Endothelial cell of hepatic sinusoid (primary cell): ENCODE measurements around the gene CA11.
"Not testable (repeated sequence)": the region's sequence is repeated elsewhere in the genome, so short reads cannot be mapped to it uniquely, and the experiment has no call there.

ENCODE experiments used
- in situ Hi-C: cut with HindIII; loops from 2 replicates; pipeline ENCODE4 v1.10.0; 2017; ENCODE audit warnings: low sequenced_read_pairs

The CA11 gene

GRCh38 chr19:48670699-48671445 is 24.9 kb upstream of the CA11 start:
- in situ Hi-C loops = loop anchor here (10.0 kb wide), 1 partner anchor 124 kb away; no protein-coding TSS in a partner anchor

- in situ Hi-C loops = loop anchor here (10.0 kb wide), 1 partner anchor 125 kb away; no protein-coding TSS in a partner anchor
These were observed 24.1 kb upstream of the CA11 start for GRCh38 chr19:48669903-48670668.

- in situ Hi-C loops = no loop called here
These were observed 22.8 kb upstream of the CA11 start for GRCh38 chr19:48668761-48669160.

GRCh38 chr19:48668332-48668731 is 22.3 kb upstream of the CA11 start:
- in situ Hi-C loops = no loop called here

- in situ Hi-C loops = no loop called here
These were observed 19.8 kb upstream of the CA11 start for GRCh38 chr19:48665786-48666185.

- in situ Hi-C loops = no loop called here
These were observed 18.5 kb upstream of the CA11 start for GRCh38 chr19:48664476-48664875.

- in situ Hi-C loops = no loop called here
These were observed 17.7 kb upstream of the CA11 start for GRCh38 chr19:48663667-48664066.

GRCh38 chr19:48661711-48662090 is 15.7 kb upstream of the CA11 start:
- in situ Hi-C loops = no loop called here

- in situ Hi-C loops = no loop called here
These were observed 15.1 kb upstream of the CA11 start for GRCh38 chr19:48660852-48661710.

GRCh38 chr19:48659768-48660167 is 13.8 kb upstream of the CA11 start:
- in situ Hi-C loops = no loop called here

- in situ Hi-C loops = no loop called here
These were observed 12.5 kb upstream of the CA11 start for GRCh38 chr19:48658483-48658882.

GRCh38 chr19:48657828-48658227 is 11.8 kb upstream of the CA11 start:
- in situ Hi-C loops = not testable (repeated sequence)

GRCh38 chr19:48656840-48657474 is 11.0 kb upstream of the CA11 start:
- in situ Hi-C loops = no loop called here

- in situ Hi-C loops = no loop called here
These were observed 8.5 kb upstream of the CA11 start for GRCh38 chr19:48654299-48655059.

GRCh38 chr19:48651683-48652048 is 5.7 kb upstream of the CA11 start:
- in situ Hi-C loops = no loop called here

GRCh38 chr19:48650974-48651682 is 5.1 kb upstream of the CA11 start:
- in situ Hi-C loops = no loop called here

- in situ Hi-C loops = loop anchor here (25.0 kb wide), 1 partner anchor 314 kb away; the partner anchor contains the start of genes BAX and FTL
These were observed 2.1 kb upstream of the CA11 start for GRCh38 chr19:48648134-48648533.

- in situ Hi-C loops = loop anchor here (25.0 kb wide), 1 partner anchor 316 kb away; the partner anchor contains the start of genes BAX and FTL
These were observed 782 bp upstream of the CA11 start for GRCh38 chr19:48646722-48647216.

- in situ Hi-C loops = loop anchor here (25.0 kb wide), 1 partner anchor 317 kb away; the partner anchor contains the start of genes BAX and FTL
These were observed 377 bp downstream of the CA11 start for GRCh38 chr19:48645620-48646000.
